HepG2 (cell line): ENCODE measurements around the gene JSRP1. TPM values are rescaled to one million over a fixed set of nuclear protein-coding genes. Genes with fewer than 3 reads are reported as not detected.
A peak's percentile ranks its signal among the peaks of the same experiment; 100 is the strongest.

Experiments
- FOSL2 ChIP-seq: sonication (generic); formaldehyde crosslinking; IDR thresholded peaks from 2 replicates; pipeline ENCODE4 v1.4.0; 2020; ENCODE audit warnings: missing genetic modification reagents
- GATAD1 ChIP-seq: IDR thresholded peaks from 2 replicates; pipeline ENCODE4 v1.6.1; 2016; ENCODE audit warnings: missing genetic modification reagents, missing compliant biosample characterization
- GMEB2 ChIP-seq: IDR thresholded peaks from 2 replicates; pipeline ENCODE4 v1.6.1; 2016; ENCODE audit warnings: missing biosample characterization, missing genetic modification reagents, low read depth
- KDM5A ChIP-seq: fragments of 200-600 bp; sonication (generic); IDR thresholded peaks from 2 replicates; pipeline ENCODE4 v1.7.0; 2018; ENCODE audit warnings: antibody characterized with exemption, mild to moderate bottlenecking, low read length, borderline replicate concordance
- KLF11 ChIP-seq: IDR thresholded peaks from 2 replicates; pipeline ENCODE4 v1.6.1; 2016; ENCODE audit warnings: missing compliant biosample characterization
- MAFK ChIP-seq, 2 experiments: IDR thresholded peaks in 1 of 2; conservative IDR thresholded peaks in 1 of 2; 2 replicates each; pipeline ENCODE4 v1.6.1; 2011; ENCODE audit warnings: improper control_type of control experiment in 2 of 2, low read length in 2 of 2
- MED8 ChIP-seq: sonication (generic); formaldehyde crosslinking; IDR thresholded peaks from 2 replicates; pipeline ENCODE4 v1.8.1; 2023; ENCODE audit warnings: mild to moderate bottlenecking, missing genetic modification reagents; ENCODE audit not compliant: insufficient replicate concordance
- MTF1 ChIP-seq: sonication (generic); formaldehyde crosslinking; IDR thresholded peaks from 2 replicates; pipeline ENCODE4 v1.5.0; 2020; ENCODE audit warnings: missing genetic modification reagents
- NR2F2 ChIP-seq: IDR thresholded peaks from 2 replicates; pipeline ENCODE4 v1.6.1; 2012; ENCODE audit warnings: low read depth, inconsistent platforms, borderline replicate concordance
- PHB2 ChIP-seq: fragments of 450-650 bp; IDR thresholded peaks from 2 replicates; pipeline ENCODE4 v1.6.1; 2018; ENCODE audit not compliant: partially characterized antibody
- PRMT3 ChIP-seq: sonication (generic); formaldehyde crosslinking; IDR thresholded peaks from 2 replicates; pipeline ENCODE4 v1.8.1; 2022; ENCODE audit warnings: low read depth, mild to moderate bottlenecking, moderate library complexity, missing genetic modification reagents, borderline replicate concordance
- RFX1 ChIP-seq: fragments of 450-650 bp; IDR thresholded peaks from 2 replicates; pipeline ENCODE4 v1.6.1; 2017
- SAP130 ChIP-seq: IDR thresholded peaks from 2 replicates; pipeline ENCODE4 v1.6.1; 2016; ENCODE audit warnings: low read depth
- SKI ChIP-seq: fragments of 450-650 bp; IDR thresholded peaks from one replicate; pipeline ENCODE4 v1.6.1; 2018; ENCODE audit warnings: mild to moderate bottlenecking; ENCODE audit not compliant: partially characterized antibody
- SMC3 ChIP-seq: IDR thresholded peaks from 2 replicates; pipeline ENCODE4 v1.6.1; 2011; ENCODE audit warnings: low read length, improper control_type of control experiment
- STAT6 ChIP-seq: sonication (generic); formaldehyde crosslinking; IDR thresholded peaks from 2 replicates; pipeline ENCODE4 v1.4.0; 2020; ENCODE audit warnings: missing genetic modification reagents, mild to moderate bottlenecking, borderline replicate concordance
- TOPORS ChIP-seq: sonication (generic); formaldehyde crosslinking; IDR thresholded peaks from 2 replicates; pipeline ENCODE4 v1.8.0; 2023; ENCODE audit warnings: mild to moderate bottlenecking, missing genetic modification reagents
- ZBTB42 ChIP-seq: sonication (generic); formaldehyde crosslinking; IDR thresholded peaks from 2 replicates; pipeline ENCODE4 v1.5.0; 2020; ENCODE audit warnings: mild to moderate bottlenecking, missing genetic modification reagents
- ZNF230 ChIP-seq: sonication (generic); formaldehyde crosslinking; IDR thresholded peaks from 2 replicates; pipeline ENCODE4 v1.4.0; 2020; ENCODE audit warnings: mild to moderate bottlenecking, missing genetic modification reagents
- ZNF274 ChIP-seq: sonication (generic); formaldehyde crosslinking; IDR thresholded peaks from 2 replicates; pipeline ENCODE4 v1.5.1; 2020; ENCODE audit warnings: mild to moderate bottlenecking, missing genetic modification reagents
- ZNF276 ChIP-seq: sonication (generic); formaldehyde crosslinking; IDR thresholded peaks from 2 replicates; pipeline ENCODE4 v1.4.0; 2020; ENCODE audit warnings: mild to moderate bottlenecking, low read depth, missing genetic modification reagents
- ZNF331 ChIP-seq: sonication (generic); formaldehyde crosslinking; IDR thresholded peaks from 2 replicates; pipeline ENCODE4 v1.4.0; 2020; ENCODE audit warnings: missing genetic modification reagents
- ZNF644 ChIP-seq: IDR thresholded peaks from 2 replicates; pipeline ENCODE4 v1.6.1; 2016; ENCODE audit warnings: low read depth
- ZNF720 ChIP-seq: sonication (generic); formaldehyde crosslinking; IDR thresholded peaks from 2 replicates; pipeline ENCODE4 v1.4.0; 2020; ENCODE audit warnings: missing genetic modification reagents
- ZNF775 ChIP-seq: sonication (generic); formaldehyde crosslinking; IDR thresholded peaks from 2 replicates; pipeline ENCODE4 v1.4.0; 2020; ENCODE audit warnings: missing genetic modification reagents, mild to moderate bottlenecking, moderate library complexity, borderline replicate concordance
- polyA plus RNA-seq, 8 experiments: library from polyadenylated mRNA; depleted of rRNA in 3 of 8; stranded (reverse) in 7 of 8; unstranded in 1 of 8; fragments of >200 nt; fragmentation: Illumina TruSeq in 4 of 8; extraction: Trizol in 4 of 8; gene quantifications; 2 replicates each; pipeline versions ENCODE4 v1.2.1 to v1.2.3, GENCODE V29; 2011 to 2016; ENCODE audit warnings: low read depth in 4 of 8, missing spikeins in 1 of 8, mixed read lengths in 1 of 8; ENCODE audit not compliant: insufficient read depth in 1 of 8
- total RNA-seq, 5 experiments: library from RNA; depleted of rRNA; stranded (reverse); fragments of >200 nt; fragmentation: Illumina TruSeq; extraction: Trizol; gene quantifications; 2 replicates each; pipeline ENCODE4 v1.2.3, GENCODE V29; 2016; ENCODE audit warnings: low read depth in 1 of 5

Gene JSRP1
- total and polyA plus RNA-seq, 2 of the 13 experiments (the other 11 are each of a cell fraction or from before 2014, with no cell fraction given) = 0.16 to 0.38 TPM

- TF ChIP-seq GMEB2 (CRISPR knock-in tag) (0 out of 2 replicates have a peak, but pooled peaks have one; percentile 38), ZNF644 (CRISPR knock-in tag) (no peak), STAT6 (CRISPR knock-in tag) (no peak), TOPORS (CRISPR knock-in tag) (peak; percentile 97), PHB2 (no peak), SAP130 (CRISPR knock-in tag) (peak; percentile 76), KLF11 (peak; percentile 95), ZBTB42 (CRISPR knock-in tag) (peak; percentile 96), MAFK (conservative IDR thresholded peaks at IDR 0.05 in 1 of 2, IDR thresholded peaks at IDR 0.05 in 1 of 2; ENCODE audit: low read length in 2 of 2) (0 out of 4 replicates have a peak, but pooled peaks of 1 of the 2 experiments have one; percentile 0), ZNF276 (peak; percentile 92; the same call in 1 of the 2 replicates), KDM5A (peak; percentile 38; the same call in 1 of the 2 replicates), PRMT3 (0 out of 2 replicates have a peak, but pooled peaks have one; percentile 68), ZNF775 (CRISPR knock-in tag) (no peak), ZNF331 (CRISPR knock-in tag) (peak; percentile 74), ZNF274 (CRISPR knock-in tag) (peak; percentile 90), FOSL2 (peak; percentile 97), SMC3 (peak; percentile 37; the same call in 1 of the 2 replicates), MED8 (CRISPR knock-in tag) (peak; percentile 90), NR2F2 (no peak; the same call in 1 of the 2 replicates), MTF1 (CRISPR knock-in tag) (no peak), GATAD1 (peak; percentile 90), SKI (peak; percentile 80), ZNF230 (CRISPR knock-in tag) (peak; percentile 99), RFX1 (no peak), ZNF720 (CRISPR knock-in tag) (no peak)
Measured at GRCh38 chr19:2236314-2237050, 19.7 kb downstream of the JSRP1 start, which contains the start of the genes PLEKHJ1 and SF3A2 (continued).
